PC-3 (cell line): ENCODE measurements around the gene MGAT2. TPM values are rescaled to one million over a fixed set of nuclear protein-coding genes. Genes with fewer than 3 reads are reported as not detected.

Experiments
- ATAC-seq: fragments of 200-7000 bp; cut with Tn5 transposase; 2 replicates; pipeline ENCODE4 v1.9.1; 2020; ENCODE audit warnings: mild to moderate bottlenecking, moderate library complexity
- BruUV-seq: library from RNA; stranded (reverse); fragments of 400-500 nt; replicated peaks from 2 replicates; lab custom pipeline; 2021; lab: Mats Ljungman, UMichigan
- CTCF ChIA-PET: fragments of 300-600 bp; sonication (Branson Sonifier 250); formaldehyde crosslinking; loops from one replicate; lab custom pipeline; 2022; ENCODE audit warnings: antibody characterized with exemption; lab: Charles Lee
- POLR2A ChIA-PET: fragments of 300-600 bp; sonication (Branson Sonifier 250); formaldehyde crosslinking; loops from one replicate; lab custom pipeline; 2022; ENCODE audit warnings: antibody characterized with exemption; ENCODE audit not compliant: unreplicated experiment; lab: Charles Lee
- DNase-seq: peaks from one replicate; pipeline ENCODE4 v3.0.0-alpha.2; 2015
- H2AFZ ChIP-seq: fragments of 300-600 bp; sonication (generic); 2 replicates; pipeline ENCODE4 v1.6.0; 2016; ENCODE audit warnings: antibody characterized with exemption, low read length
- H3F3A ChIP-seq: fragments of 300-600 bp; sonication (generic); one replicate; pipeline ENCODE4 v1.6.0; 2017; ENCODE audit warnings: antibody characterized with exemption, low read length, control low read depth, mild to moderate bottlenecking; ENCODE audit not compliant: unreplicated experiment
- H3K27ac ChIP-seq: fragments of 300-600 bp; sonication (generic); 2 replicates; pipeline ENCODE4 v1.5.1; 2016; ENCODE audit warnings: mild to moderate bottlenecking, low read length
- H3K27me3 ChIP-seq: fragments of 300-600 bp; sonication (generic); 2 replicates; pipeline ENCODE4 v1.6.1; 2016; ENCODE audit warnings: low read length, mixed read lengths
- H3K36me3 ChIP-seq: fragments of 300-600 bp; sonication (generic); 2 replicates; pipeline ENCODE4 v1.6.1; 2016; ENCODE audit warnings: low read depth, mixed run types, low read length, mixed read lengths
- H3K4me1 ChIP-seq: fragments of 300-600 bp; sonication (generic); 2 replicates; pipeline ENCODE4 v1.5.1; 2016; ENCODE audit warnings: low read length; ENCODE audit not compliant: insufficient read depth
- H3K4me2 ChIP-seq: fragments of 300-600 bp; sonication (generic); 2 replicates; pipeline ENCODE4 v1.6.0; 2016; ENCODE audit warnings: low read length
- H3K4me3 ChIP-seq: fragments of 300-600 bp; sonication (generic); 2 replicates; pipeline ENCODE4 v1.5.1; 2016; ENCODE audit warnings: mild to moderate bottlenecking, low read length, mixed read lengths
- H3K79me2 ChIP-seq: fragments of 300-600 bp; sonication (generic); 2 replicates; pipeline ENCODE4 v1.6.1; 2017; ENCODE audit warnings: low read length, mixed read lengths
- H3K9ac ChIP-seq: fragments of 300-600 bp; sonication (generic); 2 replicates; pipeline ENCODE4 v1.6.0; 2016; ENCODE audit warnings: mild to moderate bottlenecking, low read length
- H3K9me2 ChIP-seq: fragments of 300-600 bp; sonication (generic); replicated peaks from 2 replicates; pipeline ENCODE4 v1.6.1; 2016; ENCODE audit warnings: mixed run types, low read length, mixed read lengths
- H3K9me3 ChIP-seq: fragments of 300-600 bp; sonication (generic); 2 replicates; pipeline ENCODE4 v1.6.1; 2016; ENCODE audit warnings: low read length, mixed read lengths
- H4K20me1 ChIP-seq: fragments of 300-600 bp; sonication (generic); 2 replicates; pipeline ENCODE4 v1.6.1; 2016; ENCODE audit warnings: low read length, mixed read lengths
- CTCF ChIP-seq: fragments of 300-600 bp; sonication (generic); conservative IDR thresholded peaks from 2 replicates; pipeline ENCODE4 v1.5.1; 2017; ENCODE audit warnings: antibody characterized with exemption, low read depth, mild to moderate bottlenecking, low read length
- EZH2 ChIP-seq: fragments of 300-600 bp; sonication (generic); IDR thresholded peaks from one replicate; pipeline ENCODE4 v1.6.1; 2017; ENCODE audit warnings: antibody characterized with exemption, mild to moderate bottlenecking, low read length; ENCODE audit not compliant: unreplicated experiment
- EZH2phosphoT487 ChIP-seq: fragments of 300-600 bp; sonication (generic); IDR thresholded peaks from 2 replicates; pipeline ENCODE4 v1.6.1; 2018; ENCODE audit warnings: mild to moderate bottlenecking, antibody characterized with exemption, low read length, borderline replicate concordance
- intact Hi-C: fragments of 100-400 bp; cut with micrococcal nuclease; formaldehyde crosslinking; loops from 2 replicates; pipeline ENCODE4 v1.9.0; 2023
- total RNA-seq: library from RNA; depleted of rRNA; stranded (reverse); fragments of >200 nt; gene quantifications from 2 replicates; pipeline ENCODE4 v1.2.3, GENCODE V29; 2014

Gene MGAT2
- total RNA-seq, 1 experiment from 2014 or later, result 39.5 TPM

- Histone ChIP-seq H3K9me3 (no peaks in the 10 kb centered on the region), H3K4me3 (no peak overlapping the region), H3K79me2 (peaks cover 30% of the 10 kb centered on the region), H3K4me2 (no peak overlapping the region), H4K20me1 (no peaks in the 10 kb centered on the region), H3F3A (peaks cover 2% of the 10 kb centered on the region), H3K27me3 (no peaks in the 10 kb centered on the region), H3K27ac (no peak overlapping the region), H3K4me1 (no peaks in the 10 kb centered on the region), H3K9ac (no peak overlapping the region), H3K9me2 (no peaks in the 10 kb centered on the region), H3K36me3 (peaks cover 16% of the 10 kb centered on the region), H2AFZ (no peak overlapping the region)
- ChIA-PET CTCF (no interaction called here), POLR2A (interaction anchor here (0.6 to 0.7 kb wide), 2 partner anchors 20 to 155 kb away, joined by 4 to 13 read pairs; no protein-coding TSS in a partner anchor)
- DNase-seq, result no peak
- TF ChIP-seq EZH2phosphoT487 (no peak), EZH2 (no peak), CTCF (no peak)
- BruUV-seq, result no TSS peak
- intact Hi-C loops, result no loop called here
- ATAC-seq, result no peak
Observed at GRCh38 chr14:49612251-49612650, 8.3 kb upstream of the MGAT2 start.

- DNase-seq, result no peak
- POLR2A ChIA-PET, result interaction anchor here (0.6 kb wide), 1 partner anchor 155 kb away, joined by 13 read pairs; no protein-coding TSS in a partner anchor
- Histone ChIP-seq H3F3A (peaks cover 3% of the 10 kb centered on the region), H3K36me3 (peaks cover 15% of the 10 kb centered on the region), H2AFZ (no peak overlapping the region), H3K4me1 (peaks cover 3% of the 10 kb centered on the region), H3K9me2 (no peaks in the 10 kb centered on the region), H3K4me3 (no peak overlapping the region), H3K9ac (no peak overlapping the region), H3K4me2 (no peak overlapping the region), H3K9me3 (no peaks in the 10 kb centered on the region), H3K79me2 (peaks cover 30% of the 10 kb centered on the region), H4K20me1 (no peaks in the 10 kb centered on the region; the same call in 1 of the 2 replicates), H3K27me3 (no peaks in the 10 kb centered on the region), H3K27ac (no peak overlapping the region)
- TF ChIP-seq EZH2 (no peak), EZH2phosphoT487 (no peak), CTCF (no peak)
- CTCF ChIA-PET, result no interaction called here
- ATAC-seq, result no peak
- intact Hi-C loops, result no loop called here
- no TSS peak for BruUV-seq
Observed at GRCh38 chr14:49612671-49613070, 7.9 kb upstream of the MGAT2 start.

- POLR2A ChIA-PET, result interaction anchor here (0.6 kb wide), 1 partner anchor 278 kb away, joined by 4 read pairs; no protein-coding TSS in a partner anchor
- no peak overlapping the region for H2AFZ ChIP-seq
- H3K4me2 ChIP-seq, result no peak overlapping the region
- no TSS peak for BruUV-seq
- ATAC-seq, result no peak
- H3F3A ChIP-seq, result peaks cover 3% of the 10 kb centered on the region
- H3K9me2 ChIP-seq, result no peaks in the 10 kb centered on the region
- no peak overlapping the region for H3K27ac ChIP-seq
- H3K9me3 ChIP-seq, result no peaks in the 10 kb centered on the region
- CTCF ChIA-PET, result no interaction called here
- H3K27me3 ChIP-seq, result no peaks in the 10 kb centered on the region
- H3K36me3 ChIP-seq, result peaks cover 19% of the 10 kb centered on the region
- no peak overlapping the region for H3K4me3 ChIP-seq
- H3K79me2 ChIP-seq, result peaks cover 40% of the 10 kb centered on the region
- no peak overlapping the region for H3K9ac ChIP-seq
- peaks cover 8% of the 10 kb centered on the region; the same call in 1 of the 2 replicates for H4K20me1 ChIP-seq
- no peak for DNase-seq
- H3K4me1 ChIP-seq, result peaks cover 19% of the 10 kb centered on the region
- no peak for TF ChIP-seq EZH2
- no peak for TF ChIP-seq EZH2phosphoT487
- no peak for TF ChIP-seq CTCF
- intact Hi-C loops, result no loop called here
Observed at GRCh38 chr14:49614196-49614595, 6.4 kb upstream of the MGAT2 start.
